ENCODE data around the gene CLCNKA. TPM values are rescaled to one million over a fixed set of nuclear protein-coding genes. Genes with fewer than 3 reads are reported as not detected.
A peak's percentile ranks its signal among the peaks of the same experiment; 100 is the strongest.

The CLCNKA gene
- total and polyA plus RNA-seq, 2 of the 8 experiments (the other 6 are each of a cell fraction or from before 2014, with no cell fraction given), result 0.95 to 2.0 TPM

GRCh38 chr1:16014509-16015482 lies 7.0 kb upstream of the CLCNKA start:
- POLR2A ChIA-PET (ENCODE audit: partially characterized antibody), result interaction anchor here (0.8 to 2.0 kb wide), 5 partner anchors 10 to 31 kb away, joined by 3 to 7 read pairs (median 3); partner anchors contain the start of gene SRARP
- no peak overlapping the region for H3K4ac ChIP-seq (replicated peaks; ENCODE audit: insufficient read length, low read depth, low read length)
- FAIRE-seq, result no peak

More at GRCh38 chr1:16014509-16015482, 7.0 kb upstream of the CLCNKA start:
- H2BK120ac ChIP-seq (replicated peaks; ENCODE audit: low read depth, low read length), result no peak overlapping the region
- H2BK5ac ChIP-seq (ENCODE audit: low read depth, low read length), result no peak overlapping the region
- no peak overlapping the region for H2BK20ac ChIP-seq (ENCODE audit: low read length)
- no peak overlapping the region for H3K14ac ChIP-seq (ENCODE audit: insufficient read length)
- peak overlapping the region; percentile 68 for H2BK12ac ChIP-seq (ENCODE audit: low read depth, low read length)
- no peak overlapping the region for H3K9ac ChIP-seq (replicated peaks in 1 of 4; ENCODE audit: extremely low read depth in 1 of 4, low read depth in 3 of 4, low read length in 3 of 4)
- no peak overlapping the region for H4K5ac ChIP-seq (ENCODE audit: insufficient read length, low read depth, low read length)
- H3K36me3 ChIP-seq (ENCODE audit: control insufficient read depth in 2 of 4, insufficient read depth in 4 of 4, low read length in 3 of 4), result no peaks in the 10 kb centered on the region
- WGBS, 2 experiments (ENCODE audit: extremely low coverage in 1 of 2, insufficient coverage in 1 of 2, insufficient read length in 1 of 2, insufficient replicate concordance in 2 of 2, low coverage in 1 of 2, low lambda C conversion rate in 2 of 2, missing lambda C conversion rate in 1 of 2), result 83% methylated on average over 17 of the region's 17 CpGs; no CpG with 5 or more reads in 1 of the 2 experiments
- no peak overlapping the region for H3K23ac ChIP-seq (ENCODE audit: insufficient read length)
- H3K79me2 ChIP-seq (ENCODE audit: control insufficient read depth in 1 of 2, insufficient read depth in 2 of 2, low read length in 2 of 2), result no peaks in the 10 kb centered on the region
- CTCF ChIA-PET (ENCODE audit: partially characterized antibody), result interaction anchor here (0.8 to 4.0 kb wide), 6 partner anchors 11 to 174 kb away, joined by 3 to 25 read pairs (median 4); no protein-coding TSS in a partner anchor
- H4K8ac ChIP-seq (ENCODE audit: extremely low read depth, insufficient read depth, low read length), result peak overlapping the region; percentile 63; the same call in 1 of the 2 replicates
- H3K79me1 ChIP-seq (ENCODE audit: low read depth, low read length), result no peaks in the 10 kb centered on the region
- H3K4me1 ChIP-seq (replicated peaks in 1 of 4; ENCODE audit: control insufficient read depth in 3 of 4, insufficient read depth in 4 of 4, low read length in 3 of 4), result peaks cover 5 to 37% (median 22%) of the 10 kb centered on the region in 4 experiments
- H3K4me2 ChIP-seq (ENCODE audit: insufficient read depth in 1 of 2, low read depth in 2 of 2, low read length in 2 of 2), result no peak overlapping the region; a peak in 1 of 4 replicates
- no peaks in the 10 kb centered on the region for H3K9me3 ChIP-seq (ENCODE audit: insufficient read depth in 2 of 2, low read depth in 1 of 2, low read length in 1 of 2)
- H4K91ac ChIP-seq (replicated peaks; ENCODE audit: insufficient read length, low read length), result no peak overlapping the region
- no peaks in the 10 kb centered on the region for H4K20me1 ChIP-seq (replicated peaks in 1 of 2; ENCODE audit: control insufficient read depth in 1 of 2, insufficient read depth in 2 of 2, low read length in 2 of 2)
- no peak overlapping the region for H3K18ac ChIP-seq (ENCODE audit: extremely low read depth, low read length)
- H3K27me3 ChIP-seq (replicated peaks in 1 of 4; ENCODE audit: control insufficient read depth in 3 of 4, extremely low read depth in 1 of 4, insufficient read depth in 3 of 4, low read length in 3 of 4), result no peaks in the 10 kb centered on the region
- H3K27ac ChIP-seq (ENCODE audit: low read depth, low read length), result no peak overlapping the region
- 0 out of 2 replicates have a peak overlapping the region, but pooled peaks have one; percentile 29 for H2AK5ac ChIP-seq (ENCODE audit: low read depth, low read length)
- H2BK15ac ChIP-seq (ENCODE audit: low read length), result no peak overlapping the region
- DNase-seq (ENCODE audit: low read depth in 1 of 2, low spot score in 2 of 2), result no peak
- no peaks in the 10 kb centered on the region; the same call in 1 of the 2 replicates for H3K23me2 ChIP-seq (ENCODE audit: low read depth, low read length)
- no peak overlapping the region for H3K4me3 ChIP-seq (ENCODE audit: extremely low read depth in 1 of 4, insufficient read depth in 2 of 4, low read depth in 3 of 4, low read length in 4 of 4)
- H3K56ac ChIP-seq (replicated peaks; ENCODE audit: insufficient read length, low read depth, low read length), result no peak overlapping the region
- H2AFZ ChIP-seq (ENCODE audit: low read length), result no peak overlapping the region
- TF ChIP-seq POLR2A (IDR thresholded peaks at IDR 0.05; ENCODE audit: control extremely low read depth in 1 of 2, low read depth in 2 of 2, low read length in 2 of 2) (no peak), CEBPB (IDR thresholded peaks at IDR 0.05; ENCODE audit: low read depth, low read length) (no peak), E2F6 (IDR thresholded peaks at IDR 0.05) (no peak), CHD2 (IDR thresholded peaks at IDR 0.05; ENCODE audit: low read length) (no peak), BCL11A (IDR thresholded peaks at IDR 0.05; ENCODE audit: low read depth in 2 of 2, low read length in 2 of 2) (no peak), CREB1 (IDR thresholded peaks at IDR 0.05) (no peak), EZH2 (IDR thresholded peaks at IDR 0.05; ENCODE audit: low read depth, low read length, severe bottlenecking) (no peak), RAD21 (IDR thresholded peaks at IDR 0.05 in 1 of 2, conservative IDR thresholded peaks at IDR 0.05 in 1 of 2; ENCODE audit: low read depth in 2 of 2, low read length in 2 of 2) (no peak), ATF3 (IDR thresholded peaks at IDR 0.05; ENCODE audit: insufficient read depth, low read depth, low read length) (no peak), HDAC6 (IDR thresholded peaks at IDR 0.05; ENCODE audit: low read depth, low read length) (no peak)
